Ammon's horn (tissue), 1 donor: Measurements from ENCODE around the gene C15orf62.

Experiments
- DNase-seq: peaks from one replicate; pipeline ENCODE4 v3.0.0-alpha.2; 2016; ENCODE audit warnings: low spot score

C15orf62 gene

GRCh38 chr15:40769274-40770146 is at the start of gene C15orf62:
C15orf62 (plus strand) TSS chr15:40769980; CDS start chr15:40770496, 516 bp downstream.
- DNase-seq, result peak; percentile 47

- DNase-seq, result no peak
These were observed 48.1 kb upstream of the C15orf62 start for GRCh38 chr15:40721701-40722100.

GRCh38 chr15:40722354-40722753 is 47.4 kb upstream of the C15orf62 start:
- no peak for DNase-seq

- no peak for DNase-seq
These were observed 46.8 kb upstream of the C15orf62 start for GRCh38 chr15:40722934-40723333.

- no peak for DNase-seq
These were observed 45.9 kb upstream of the C15orf62 start for GRCh38 chr15:40723919-40724318.

GRCh38 chr15:40731034-40731433 is 38.7 kb upstream of the C15orf62 start:
- no peak for DNase-seq

GRCh38 chr15:40736575-40736974 is 33.2 kb upstream of the C15orf62 start:
- no peak for DNase-seq

GRCh38 chr15:40737048-40737447 is 32.7 kb upstream of the C15orf62 start:
- no peak for DNase-seq

GRCh38 chr15:40739047-40739446 is 30.7 kb upstream of the C15orf62 start:
- no peak for DNase-seq

GRCh38 chr15:40739854-40740253 is 29.9 kb upstream of the C15orf62 start:
- DNase-seq, result no peak

GRCh38 chr15:40743485-40743901 is 26.3 kb upstream of the C15orf62 start:
- DNase-seq, result no peak

GRCh38 chr15:40743921-40744814 is 25.6 kb upstream of the C15orf62 start:
- no peak for DNase-seq

GRCh38 chr15:40744815-40745152 is 25.0 kb upstream of the C15orf62 start:
- DNase-seq, result no peak

GRCh38 chr15:40746916-40747418 is 22.8 kb upstream of the C15orf62 start:
- no peak for DNase-seq

GRCh38 chr15:40747685-40748631 is 21.8 kb upstream of the C15orf62 start:
- DNase-seq, result peak; percentile 39

GRCh38 chr15:40749151-40749630 is 20.6 kb upstream of the C15orf62 start:
- no peak for DNase-seq

- no peak for DNase-seq
These were observed 18.9 kb upstream of the C15orf62 start for GRCh38 chr15:40750885-40751284.

GRCh38 chr15:40751745-40752144 is 18.0 kb upstream of the C15orf62 start:
- no peak for DNase-seq

GRCh38 chr15:40754574-40754882 is 15.3 kb upstream of the C15orf62 start:
- no peak for DNase-seq

GRCh38 chr15:40754883-40755811 is 14.6 kb upstream of the C15orf62 start, which contains the start of gene RMDN3:
RMDN3 (minus strand) TSS chr15:40755254; CDS start chr15:40754783, 471 bp downstream.
- DNase-seq, result peak; percentile 94
